ENCODE data around the gene ORAI1. TPM values are rescaled to one million over a fixed set of nuclear protein-coding genes. Genes with fewer than 3 reads are reported as not detected.

ORAI1 gene
- total and polyA plus RNA-seq, 2 of the 13 experiments (the other 11 are each of a cell fraction or from before 2014, with no cell fraction given) = 9.2 to 17.2 TPM

- in situ Hi-C loops (cut with HindIII; ENCODE audit: extremely low pct_ligation_motif_present, low pct_unique_long_range_greater_than_20kb) (no loop called here), intact Hi-C loops (cut with micrococcal nuclease; ENCODE audit: unreplicated experiment) (no loop called here)
- ChIA-PET CTCF (ENCODE audit: low intra/inter-chr PET ratio, low total read pairs) (no interaction called here), POLR2A (no interaction called here)
- FAIRE-seq (no peak), DNase-seq (ENCODE audit: low spot score) (no peak), ATAC-seq (no peak)
- no peak for TF ChIP-seq RBM22 (optimal IDR thresholded peaks at IDR 0.05; ENCODE audit: low read length)
- no peak for TF ChIP-seq CHD4 (IDR thresholded peaks at IDR 0.05; ENCODE audit: borderline replicate concordance, low read length)
- TF ChIP-seq BATF2 (CRISPR knock-in tag; IDR thresholded peaks at IDR 0.05) = no peak
- TF ChIP-seq ZSCAN9 (CRISPR knock-in tag; IDR thresholded peaks at IDR 0.05; ENCODE audit: borderline replicate concordance) = no peak
- TF ChIP-seq TRIM24 (CRISPR knock-in tag; IDR thresholded peaks at IDR 0.05) = no peak
- TF ChIP-seq ZNF10 (CRISPR knock-in tag; IDR thresholded peaks at IDR 0.05; ENCODE audit: borderline replicate concordance, low read depth) = no peak
- no peak for TF ChIP-seq HDAC2 (CRISPR knock-in tag; IDR thresholded peaks at IDR 0.05)
- no peak for TF ChIP-seq GPBP1L1 (CRISPR knock-in tag; IDR thresholded peaks at IDR 0.05)
- TF ChIP-seq MTF2 (CRISPR knock-in tag; IDR thresholded peaks at IDR 0.05; ENCODE audit: borderline replicate concordance) = no peak
- TF ChIP-seq ZNF205 (CRISPR knock-in tag; IDR thresholded peaks at IDR 0.05) = no peak
- TF ChIP-seq ZMYM3 (CRISPR knock-in tag; IDR thresholded peaks at IDR 0.05) = no peak
- TF ChIP-seq ZBTB8A (CRISPR knock-in tag; IDR thresholded peaks at IDR 0.05; ENCODE audit: borderline replicate concordance, low read depth) = no peak
- no peak for TF ChIP-seq ZNF335 (CRISPR knock-in tag; IDR thresholded peaks at IDR 0.05)
- no peak for TF ChIP-seq CENPX (CRISPR knock-in tag; IDR thresholded peaks at IDR 0.05)
- Histone ChIP-seq H3K27me3 (ENCODE audit: control insufficient read depth in 1 of 2, insufficient read depth in 2 of 2, low read length in 2 of 2) (peaks cover 0 to 5% of the 10 kb centered on the region in 2 experiments; a peak in 1 of 5 replicates), H3K4me3 (replicated peaks in 1 of 3; ENCODE audit: insufficient read depth in 1 of 3, low read depth in 2 of 3, low read length in 3 of 3) (no peak overlapping the region), H3K79me2 (ENCODE audit: insufficient read depth, low read length) (no peaks in the 10 kb centered on the region), H3K4me1 (ENCODE audit: insufficient read depth, low read length) (peaks cover 42% of the 10 kb centered on the region), H4K20me1 (ENCODE audit: insufficient read depth, low read length) (no peaks in the 10 kb centered on the region), H3K36me3 (replicated peaks in 1 of 2; ENCODE audit: control insufficient read depth in 1 of 2, insufficient read depth in 2 of 2, low read length in 2 of 2) (no peaks in the 10 kb centered on the region), H3K9me3 (ENCODE audit: low read length) (no peaks in the 10 kb centered on the region), H3K4me2 (ENCODE audit: low read depth, low read length) (no peak overlapping the region), H3K27ac (ENCODE audit: extremely low read length, insufficient read depth, low read length) (no peak overlapping the region), H3K9ac (ENCODE audit: insufficient read depth, low read depth, low read length) (no peak overlapping the region), H2AFZ (ENCODE audit: low read length) (no peak overlapping the region)
- BruUV-seq (replicated peaks) = no TSS peak
- 62% methylated on average over 5 of the region's 5 CpGs for WGBS (ENCODE audit: low lambda C conversion rate)
Measured at GRCh38 chr12:121676190-121676589, 49.9 kb downstream of the ORAI1 start.
